B cell (primary cell): Measurements from ENCODE around the gene EML2. TPM values are rescaled to one million over a fixed set of nuclear protein-coding genes. Genes with fewer than 3 reads are reported as not detected.

Experiments
- ATAC-seq: fragments of 200-7000 bp; cut with Tn5 transposase; one replicate; pipeline ENCODE4 v1.10.0; 2021; ENCODE audit warnings: low read depth, mild to moderate bottlenecking, moderate number of reproducible peaks, moderate library complexity
- CTCF ChIA-PET: fragments of 350-600 bp; sonication (Branson Sonifier 250); formaldehyde crosslinking; loops from one replicate; lab custom pipeline; 2021; ENCODE audit warnings: antibody characterized with exemption, inconsistent platforms; lab: Charles Lee
- POLR2A ChIA-PET: fragments of 350-600 bp; sonication (Branson Sonifier 250); formaldehyde crosslinking; loops from one replicate; lab custom pipeline; 2021; ENCODE audit warnings: antibody characterized with exemption; lab: Charles Lee
- DNase-seq: peaks from one replicate; pipeline ENCODE4 v3.0.0; 2013
- H2AFZ ChIP-seq: 2 replicates; pipeline ENCODE4 v1.6.1; 2012; ENCODE audit warnings: mild to moderate bottlenecking, low read depth, low read length; ENCODE audit not compliant: insufficient read depth, poor library complexity, severe bottlenecking
- H3K27ac ChIP-seq, 2 donors: 1 replicate in 1 of 2; 2 replicates in 1 of 2; pipeline ENCODE4 v1.5.1; 2012 to 2013; ENCODE audit warnings: low read length in 2 of 2, mild to moderate bottlenecking in 2 of 2, moderate library complexity in 1 of 2
- H3K27me3 ChIP-seq, 4 experiments: fragments of 200-600 bp in 1 of 4; sonication (generic) in 1 of 4; replicated peaks in 1 of 4; 1 replicate in 2 of 4; 2 replicates in 2 of 4; pipeline versions ENCODE4 v1.6.1 to v1.7.0; 2013 to 2016; ENCODE audit warnings: low read length in 3 of 4, mild to moderate bottlenecking in 2 of 4, mixed read lengths in 1 of 4, moderate library complexity in 1 of 4; ENCODE audit not compliant: insufficient read depth in 4 of 4, control insufficient read depth in 3 of 4; ENCODE audit errors: control extremely low read depth in 1 of 4
- H3K36me3 ChIP-seq, 2 experiments: replicated peaks in 1 of 2; 1 replicate in 1 of 2; 2 replicates in 1 of 2; pipeline versions ENCODE4 v1.6.1 to v1.7.1; 2013; ENCODE audit warnings: low read length in 1 of 2; ENCODE audit not compliant: insufficient read depth in 2 of 2, control insufficient read depth in 1 of 2; ENCODE audit errors: control extremely low read depth in 1 of 2, extremely low read depth in 1 of 2
- H3K4me1 ChIP-seq, 2 donors: fragments of 200-600 bp in 1 of 2; sonication (generic) in 1 of 2; 1 replicate in 1 of 2; 2 replicates in 1 of 2; pipeline versions ENCODE4 v1.5.1 to v1.6.1; 2013 to 2017; ENCODE audit warnings: low read length in 2 of 2; ENCODE audit not compliant: control insufficient read depth in 2 of 2, insufficient read depth in 2 of 2
- H3K4me2 ChIP-seq: replicated peaks from 2 replicates; pipeline ENCODE3; 2012; ENCODE audit warnings: mild to moderate bottlenecking, low read depth, low read length; ENCODE audit not compliant: poor library complexity, severe bottlenecking
- H3K4me3 ChIP-seq, 5 experiments: fragments of 200-600 bp in 1 of 5; sonication (generic) in 1 of 5; 1 replicate in 3 of 5; 2 replicates in 2 of 5; pipeline versions ENCODE4 v1.5.1 to v1.7.0; 2011 to 2016; ENCODE audit warnings: low read length in 4 of 5, mild to moderate bottlenecking in 4 of 5, low read depth in 2 of 5, control low read depth in 1 of 5, moderate library complexity in 1 of 5; ENCODE audit not compliant: insufficient read depth in 1 of 5; ENCODE audit errors: control extremely low read depth in 1 of 5, extremely low read depth in 1 of 5
- H3K79me2 ChIP-seq: fragments of 200-600 bp; sonication (generic); one replicate; pipeline ENCODE4 v1.6.0; 2016; ENCODE audit warnings: low read length; ENCODE audit not compliant: control insufficient read depth, insufficient read depth
- H3K9ac ChIP-seq: fragments of 200-600 bp; sonication (generic); 2 replicates; pipeline ENCODE4 v1.6.1; 2017; ENCODE audit warnings: mild to moderate bottlenecking, low read length, moderate library complexity
- H3K9me3 ChIP-seq, 3 donors: one replicate each; pipeline versions ENCODE4 v1.6.1 to v1.7.1; 2013; ENCODE audit warnings: low read length in 2 of 3; ENCODE audit not compliant: control insufficient read depth in 2 of 3, insufficient read depth in 1 of 3; ENCODE audit errors: control extremely low read depth in 1 of 3
- H4K20me1 ChIP-seq: 2 replicates; pipeline ENCODE4 v1.6.0; 2012; ENCODE audit warnings: mild to moderate bottlenecking, low read length; ENCODE audit not compliant: insufficient read depth, control insufficient read depth, poor library complexity, severe bottlenecking
- H3K27ac Mint-ChIP-seq: one replicate; pipeline ENCODE4 v1.8.0; 2021; ENCODE audit warnings: mixed read lengths
- H3K27me3 Mint-ChIP-seq: one replicate; pipeline ENCODE4 v1.8.0; 2021; ENCODE audit warnings: mixed read lengths
- H3K4me1 Mint-ChIP-seq: one replicate; pipeline ENCODE4 v1.8.0; 2021; ENCODE audit warnings: mixed read lengths
- H3K4me3 Mint-ChIP-seq: one replicate; pipeline ENCODE4 v1.8.0; 2021; ENCODE audit warnings: mixed read lengths
- H3K9me3 Mint-ChIP-seq: one replicate; pipeline ENCODE4 v1.8.0; 2022; ENCODE audit warnings: mixed read lengths; ENCODE audit not compliant: insufficient read depth
- EZH2 ChIP-seq: IDR thresholded peaks from 2 replicates; pipeline ENCODE4 v1.6.1; 2012; ENCODE audit warnings: borderline replicate concordance, low read depth, mild to moderate bottlenecking, moderate library complexity, low read length; ENCODE audit not compliant: insufficient read depth, poor library complexity, severe bottlenecking
- WGBS: methylation state at CpG from one replicate; pipeline ENCODE4 v1.1.5; 2013; ENCODE audit warnings: missing lambda C conversion rate; ENCODE audit not compliant: insufficient coverage; 5-methylcytosine and 5-hydroxymethylcytosine counted together
- intact Hi-C: fragments of 100-400 bp; cut with micrococcal nuclease; formaldehyde crosslinking; loops from one replicate; pipeline ENCODE4 v1.10.0; 2022
- polyA plus RNA-seq: library from polyadenylated mRNA; depleted of rRNA; stranded (reverse); fragments of >200 nt; gene quantifications from 2 replicates; pipeline ENCODE4 v1.2.3, GENCODE V29; 2012
- total RNA-seq, 2 donors: library from RNA; stranded (reverse); fragments of 120-200 nt in 1 of 2; gene quantifications; 1 replicate in 1 of 2; 2 replicates in 1 of 2; pipeline versions ENCODE4 v1.2.3 to v1.2.4, GENCODE V29; 2013 to 2022
- TF ChIP-seq, protein P1 (sequence below): fragments of 200-600 bp; IDR thresholded peaks from one replicate; pipeline ENCODE4 v1.8.0; 2022; ENCODE audit warnings: antibody characterized with exemption, mild to moderate bottlenecking

Gene EML2
- total and polyA plus RNA-seq, 2 donors (not counting 1 experiment from before 2014, with no cell fraction given), result 75.0 to 88.5 TPM

DNA sequence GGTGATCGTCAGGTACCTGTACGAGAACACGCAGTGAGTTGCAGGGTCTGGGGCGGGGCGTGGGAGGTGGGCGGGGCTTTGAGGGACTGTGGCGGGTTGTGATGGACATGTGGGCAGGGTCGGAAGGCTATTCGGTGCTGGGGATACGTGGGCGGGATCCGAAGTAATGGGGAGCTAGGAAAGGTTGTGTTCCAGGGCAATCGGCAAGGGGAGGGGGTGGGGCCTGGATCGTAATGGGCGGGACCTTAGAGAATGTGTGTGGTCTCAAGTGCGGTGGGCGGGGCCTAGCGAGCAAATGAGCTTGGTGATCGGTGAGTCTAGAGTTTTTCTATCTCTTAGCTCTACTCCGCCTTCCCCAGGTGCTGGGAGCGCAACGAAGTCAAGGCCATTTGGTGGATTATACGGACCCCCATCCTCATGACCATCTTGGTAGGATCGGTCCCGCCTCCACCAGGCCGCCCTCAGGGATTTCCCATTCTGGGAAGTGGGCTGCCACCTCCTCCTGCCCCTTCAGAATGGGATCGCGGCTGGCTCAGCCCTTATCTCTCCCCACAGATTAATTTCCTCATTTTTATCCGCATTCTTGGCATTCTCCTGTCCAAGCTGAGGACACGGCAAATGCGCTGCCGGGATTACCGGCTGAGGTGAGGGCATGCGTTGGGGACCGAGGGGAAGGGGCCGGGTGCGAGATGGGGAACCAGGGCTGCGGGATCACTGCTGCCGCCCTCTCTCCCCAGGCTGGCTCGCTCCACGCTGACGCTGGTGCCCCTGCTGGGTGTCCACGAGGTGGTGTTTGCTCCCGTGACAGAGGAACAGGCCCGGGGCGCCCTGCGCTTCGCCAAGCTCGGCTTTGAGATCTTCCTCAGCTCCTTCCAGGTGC is 38.4 kb upstream of the EML2 start:
- peak; percentile 82 for DNase-seq
- peak overlapping the region; percentile 15 for H3K9ac ChIP-seq
- Mint-ChIP-seq H3K27me3 (peaks cover 23% of the 10 kb centered on the region), H3K27ac (peak overlapping the region; percentile 32), H3K9me3 (no peaks in the 10 kb centered on the region), H3K4me3 (peak overlapping the region; percentile 84), H3K4me1 (peaks cover 23% of the 10 kb centered on the region)
- peaks cover 26 to 36% of the 10 kb centered on the region in 2 donors for H3K4me1 ChIP-seq
- H3K79me2 ChIP-seq, result no peaks in the 10 kb centered on the region
- peak; percentile 28 for ATAC-seq
- peaks cover 0 to 14% (median 0%) of the 10 kb centered on the region in 3 donors for H3K9me3 ChIP-seq
- no peak overlapping the region for H3K27ac ChIP-seq
- no peak for TF ChIP-seq EZH2
- TF ChIP-seq, protein P1, sequence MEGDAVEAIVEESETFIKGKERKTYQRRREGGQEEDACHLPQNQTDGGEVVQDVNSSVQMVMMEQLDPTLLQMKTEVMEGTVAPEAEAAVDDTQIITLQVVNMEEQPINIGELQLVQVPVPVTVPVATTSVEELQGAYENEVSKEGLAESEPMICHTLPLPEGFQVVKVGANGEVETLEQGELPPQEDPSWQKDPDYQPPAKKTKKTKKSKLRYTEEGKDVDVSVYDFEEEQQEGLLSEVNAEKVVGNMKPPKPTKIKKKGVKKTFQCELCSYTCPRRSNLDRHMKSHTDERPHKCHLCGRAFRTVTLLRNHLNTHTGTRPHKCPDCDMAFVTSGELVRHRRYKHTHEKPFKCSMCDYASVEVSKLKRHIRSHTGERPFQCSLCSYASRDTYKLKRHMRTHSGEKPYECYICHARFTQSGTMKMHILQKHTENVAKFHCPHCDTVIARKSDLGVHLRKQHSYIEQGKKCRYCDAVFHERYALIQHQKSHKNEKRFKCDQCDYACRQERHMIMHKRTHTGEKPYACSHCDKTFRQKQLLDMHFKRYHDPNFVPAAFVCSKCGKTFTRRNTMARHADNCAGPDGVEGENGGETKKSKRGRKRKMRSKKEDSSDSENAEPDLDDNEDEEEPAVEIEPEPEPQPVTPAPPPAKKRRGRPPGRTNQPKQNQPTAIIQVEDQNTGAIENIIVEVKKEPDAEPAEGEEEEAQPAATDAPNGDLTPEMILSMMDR, result no peak
- H4K20me1 ChIP-seq, result no peaks in the 10 kb centered on the region
- intact Hi-C loops, result no loop called here
- H3K4me2 ChIP-seq, result peak overlapping the region; percentile 90
- CTCF ChIA-PET, result interaction anchor here (0.7 to 8.9 kb wide), 7 partner anchors 15 to 776 kb away, joined by 3 to 60 read pairs (median 3); partner anchors contain the start of genes EML2, QPCTL and SNRPD2
- peak overlapping the region; percentile 6 to 48 (median 38) for H3K4me3 ChIP-seq
- peaks cover 0 to 32% (median 11%) of the 10 kb centered on the region in 4 experiments for H3K27me3 ChIP-seq
- H2AFZ ChIP-seq, result peak overlapping the region; percentile 20
- WGBS, result 6% methylated on average over 43 of the region's 49 CpGs
- no peaks in the 10 kb centered on the region for H3K36me3 ChIP-seq
- POLR2A ChIA-PET, result interaction anchor here (0.7 to 1.8 kb wide), 2 partner anchors 12 to 101 kb away, joined by 4 to 5 read pairs; no protein-coding TSS in a partner anchor
